H9 (cell line): ENCODE data around the gene RGP1. TPM values are rescaled to one million over a fixed set of nuclear protein-coding genes. Genes with fewer than 3 reads are reported as not detected.

Experiments
- DNase-seq: peaks from one replicate; pipeline ENCODE4 v3.0.0-alpha.2; 2017
- H2AFZ ChIP-seq: one replicate; pipeline ENCODE4 v1.6.1; 2013; ENCODE audit warnings: mild to moderate bottlenecking, low read length, control low read depth, moderate library complexity
- H2AK5ac ChIP-seq: 2 replicates; pipeline ENCODE4 v1.6.1; 2013; ENCODE audit warnings: low read length, control low read depth, mixed read lengths; ENCODE audit not compliant: insufficient read length
- H2BK120ac ChIP-seq: one replicate; pipeline ENCODE4 v1.6.1; 2013; ENCODE audit warnings: low read depth, mild to moderate bottlenecking, low read length, control low read depth, inconsistent platforms; ENCODE audit not compliant: poor library complexity, severe bottlenecking
- H2BK12ac ChIP-seq: 2 replicates; pipeline ENCODE4 v1.6.1; 2013; ENCODE audit warnings: low read length, control low read depth, mixed read lengths, low read depth; ENCODE audit not compliant: insufficient read length
- H2BK15ac ChIP-seq: 2 replicates; pipeline ENCODE4 v1.6.1; 2013; ENCODE audit warnings: low read depth, low read length, control low read depth
- H2BK20ac ChIP-seq: one replicate; pipeline ENCODE4 v1.6.1; 2013; ENCODE audit warnings: low read depth, mild to moderate bottlenecking, low read length, control low read depth, inconsistent platforms; ENCODE audit not compliant: poor library complexity, severe bottlenecking
- H2BK5ac ChIP-seq: 2 replicates; pipeline ENCODE4 v1.6.1; 2013; ENCODE audit warnings: low read length, control low read depth, mixed read lengths; ENCODE audit not compliant: insufficient read length
- H3K14ac ChIP-seq: 2 replicates; pipeline ENCODE4 v1.6.1; 2013; ENCODE audit warnings: low read length, control low read depth; ENCODE audit not compliant: insufficient read depth
- H3K18ac ChIP-seq: 2 replicates; pipeline ENCODE4 v1.6.1; 2013; ENCODE audit warnings: low read depth, mild to moderate bottlenecking, mixed read lengths, low read length, control low read depth; ENCODE audit not compliant: insufficient read length
- H3K23ac ChIP-seq: 2 replicates; pipeline ENCODE4 v1.6.1; 2013; ENCODE audit warnings: low read length, control low read depth, mixed read lengths, low read depth; ENCODE audit not compliant: insufficient read length
- H3K23me2 ChIP-seq: 2 replicates; pipeline ENCODE4 v1.6.1; 2013; ENCODE audit warnings: low read depth, mild to moderate bottlenecking, mixed read lengths, low read length, control low read depth; ENCODE audit not compliant: insufficient read length, poor library complexity, severe bottlenecking
- H3K27ac ChIP-seq: 2 replicates; pipeline ENCODE4 v1.5.1; 2013; ENCODE audit warnings: low read length, control low read depth, mixed read lengths, low read depth; ENCODE audit not compliant: insufficient read length
- H3K27me3 ChIP-seq: 2 replicates; pipeline ENCODE4 v1.6.1; 2013; ENCODE audit warnings: low read length, control low read depth, inconsistent platforms; ENCODE audit not compliant: insufficient read depth
- H3K4ac ChIP-seq: 2 replicates; pipeline ENCODE4 v1.6.1; 2013; ENCODE audit warnings: low read depth, mild to moderate bottlenecking, control low read depth, inconsistent platforms, low read length, moderate library complexity
- H3K4me1 ChIP-seq: 2 replicates; pipeline ENCODE4 v1.6.1; 2013; ENCODE audit warnings: low read length, control low read depth, inconsistent platforms; ENCODE audit not compliant: insufficient read depth
- H3K4me2 ChIP-seq: 2 replicates; pipeline ENCODE4 v1.6.1; 2013; ENCODE audit warnings: low read length, control low read depth, mixed read lengths; ENCODE audit not compliant: insufficient read length, insufficient read depth
- H3K56ac ChIP-seq: 2 replicates; pipeline ENCODE4 v1.6.1; 2013; ENCODE audit warnings: low read depth, mild to moderate bottlenecking, mixed read lengths, low read length, control low read depth; ENCODE audit not compliant: insufficient read length
- H3K79me1 ChIP-seq: 2 replicates; pipeline ENCODE4 v1.6.1; 2013; ENCODE audit warnings: low read depth, mild to moderate bottlenecking, moderate library complexity, low read length, control low read depth, inconsistent platforms; ENCODE audit not compliant: insufficient read depth, poor library complexity, severe bottlenecking
- H3K79me2 ChIP-seq: 2 replicates; pipeline ENCODE4 v1.6.1; 2013; ENCODE audit warnings: low read length, control low read depth, inconsistent platforms; ENCODE audit not compliant: insufficient read depth
- H3K9ac ChIP-seq: 2 replicates; pipeline ENCODE4 v1.6.1; 2013; ENCODE audit warnings: low read length, control low read depth, mixed read lengths; ENCODE audit not compliant: insufficient read length; ENCODE audit errors: extremely low read depth
- H3K9me3 ChIP-seq: one replicate; pipeline ENCODE4 v1.6.1; 2013; ENCODE audit warnings: low read depth, low read length, inconsistent platforms; ENCODE audit not compliant: control insufficient read depth
- H3T11ph ChIP-seq: one replicate; pipeline ENCODE4 v1.6.1; 2013; ENCODE audit warnings: mild to moderate bottlenecking, low read length, control low read depth, inconsistent platforms
- H4K20me1 ChIP-seq: one replicate; pipeline ENCODE4 v1.6.1; 2013; ENCODE audit not compliant: control insufficient read depth, insufficient read length, insufficient read depth
- H4K5ac ChIP-seq: 2 replicates; pipeline ENCODE4 v1.6.1; 2013; ENCODE audit warnings: low read depth, mild to moderate bottlenecking, mixed read lengths, low read length, control low read depth; ENCODE audit not compliant: insufficient read length
- H4K8ac ChIP-seq: replicated peaks from 2 replicates; pipeline ENCODE4 v1.6.1; 2013; ENCODE audit warnings: low read length, control low read depth, mixed read lengths, low read depth; ENCODE audit not compliant: insufficient read length
- H4K91ac ChIP-seq: 2 replicates; pipeline ENCODE4 v1.6.1; 2013; ENCODE audit warnings: low read depth, mild to moderate bottlenecking, moderate library complexity, mixed read lengths, low read length, control low read depth; ENCODE audit not compliant: insufficient read length
- H3K27ac Mint-ChIP-seq, 3 experiments: 2 replicates in 2 of 3; 3 replicates in 1 of 3; pipeline ENCODE4 v1.8.0; 2020 to 2021; ENCODE audit warnings: mixed read lengths in 3 of 3, mild to moderate bottlenecking in 1 of 3, moderate library complexity in 1 of 3
- H3K27me3 Mint-ChIP-seq: 2 replicates; pipeline ENCODE4 v1.8.0; 2021; ENCODE audit warnings: low read depth, mild to moderate bottlenecking, moderate library complexity, mixed read lengths
- H3K36me3 Mint-ChIP-seq, 3 experiments: 2 replicates in 2 of 3; 3 replicates in 1 of 3; pipeline ENCODE4 v1.8.0; 2020 to 2021; ENCODE audit warnings: low read depth in 3 of 3, mixed read lengths in 3 of 3; ENCODE audit not compliant: insufficient read depth in 1 of 3
- H3K4me1 Mint-ChIP-seq, 2 experiments: 2 replicates each; pipeline ENCODE4 v1.8.0; 2020; ENCODE audit warnings: mixed read lengths in 2 of 2
- H3K4me3 Mint-ChIP-seq, 2 experiments: 2 replicates in 1 of 2; 3 replicates in 1 of 2; pipeline ENCODE4 v1.8.0; 2020 to 2021; ENCODE audit warnings: mild to moderate bottlenecking in 2 of 2, mixed read lengths in 2 of 2, moderate library complexity in 1 of 2
- H3K9me3 Mint-ChIP-seq, 2 experiments: 2 replicates in 1 of 2; 3 replicates in 1 of 2; pipeline ENCODE4 v1.8.0; 2020; ENCODE audit warnings: mild to moderate bottlenecking in 2 of 2, mixed read lengths in 2 of 2, moderate library complexity in 1 of 2
- CTCF ChIP-seq: fragments of 200-600 bp; sonication (generic); conservative IDR thresholded peaks from 3 replicates; pipeline ENCODE4 v1.8.0; 2021; ENCODE audit warnings: antibody characterized with exemption, mild to moderate bottlenecking
- WGBS: extraction: QIAGEN DNeasy Blood & Tissue Kit; methylation state at CpG from one replicate; pipeline ENCODE4 v1.1.7; 2013; ENCODE audit warnings: missing lambda C conversion rate, low lambda C conversion rate, mixed read lengths; ENCODE audit not compliant: insufficient read length; ENCODE audit errors: extremely low coverage; 5-methylcytosine and 5-hydroxymethylcytosine counted together
- total RNA-seq: library from RNA; stranded (reverse); gene quantifications from 2 replicates; pipeline ENCODE4 v1.2.1, GENCODE V29; 2021

Gene RGP1
- total RNA-seq, 1 experiment from 2014 or later = 25.7 TPM

GRCh38 chr9:35767458-35767857 lies 18.4 kb downstream of the RGP1 start:
- Histone ChIP-seq H2AK5ac (no peak overlapping the region), H2BK12ac (no peak overlapping the region), H3K27ac (no peak overlapping the region), H3K23me2 (no peaks in the 10 kb centered on the region), H3K9me3 (no peaks in the 10 kb centered on the region), H3K4ac (no peak overlapping the region), H4K8ac (no peak overlapping the region), H3K9ac (no peak overlapping the region), H3K4me2 (no peak overlapping the region), H3K56ac (no peak overlapping the region), H3K79me2 (no peaks in the 10 kb centered on the region), H3K23ac (no peak overlapping the region), H4K5ac (no peak overlapping the region), H3T11ph (no peak overlapping the region), H4K20me1 (no peaks in the 10 kb centered on the region), H3K79me1 (no peaks in the 10 kb centered on the region), H3K27me3 (no peaks in the 10 kb centered on the region), H2BK20ac (no peak overlapping the region), H2AFZ (no peak overlapping the region), H2BK5ac (no peak overlapping the region), H2BK120ac (no peak overlapping the region), H4K91ac (no peak overlapping the region), H3K14ac (no peak overlapping the region), H3K18ac (no peak overlapping the region), H3K4me1 (no peaks in the 10 kb centered on the region), H2BK15ac (no peak overlapping the region)
- Mint-ChIP-seq H3K36me3 (no peaks in the 10 kb centered on the region; a peak in 1 of 7 replicates), H3K27me3 (no peaks in the 10 kb centered on the region), H3K27ac (no peak overlapping the region), H3K4me3 (no peak overlapping the region), H3K9me3 (no peaks in the 10 kb centered on the region), H3K4me1 (peaks cover 6 to 7% of the 10 kb centered on the region in 2 experiments; a peak in 3 of 4 replicates)
- WGBS = no CpG with 5 or more reads among the region's 1 CpG
- no peak for TF ChIP-seq CTCF
- DNase-seq = no peak
